ENCODE results near the gene NUDT3.

The NUDT3 gene

GRCh38 chr6:34385793-34386195, 6.7 kb downstream of the NUDT3 start:
- H3K79me2 ChIP-seq = peaks cover 74% of the 10 kb centered on the region
- no peaks in the 10 kb centered on the region for H3K36me3 ChIP-seq (ENCODE audit: control insufficient read depth, insufficient read depth, low read length)
- H3K9ac ChIP-seq = no peak overlapping the region
- no peak overlapping the region for H3K4me3 ChIP-seq (ENCODE audit: low read depth, low read length)
- H2AFZ ChIP-seq = no peak overlapping the region
- no peak for TF ChIP-seq CTCF (IDR thresholded peaks at IDR 0.05)
- no peak overlapping the region for H3K27ac ChIP-seq
- H3K27me3 ChIP-seq (ENCODE audit: control insufficient read depth, insufficient read depth, low read length) = no peaks in the 10 kb centered on the region
- no peak overlapping the region for H3K4me2 ChIP-seq (ENCODE audit: low read length)
- no peaks in the 10 kb centered on the region for H3K9me3 ChIP-seq (ENCODE audit: control insufficient read depth, low read length)
- H3K4me1 ChIP-seq = peaks cover 7% of the 10 kb centered on the region

GRCh38 chr6:34384321-34385153, 7.9 kb downstream of the NUDT3 start:
- peaks cover 78% of the 10 kb centered on the region for H3K79me2 ChIP-seq
- H2AFZ ChIP-seq = no peak overlapping the region
- H3K36me3 ChIP-seq (ENCODE audit: control insufficient read depth, insufficient read depth, low read length) = no peaks in the 10 kb centered on the region
- H3K9ac ChIP-seq = no peak overlapping the region
- no peak overlapping the region for H3K4me3 ChIP-seq (ENCODE audit: low read depth, low read length)
- H3K4me2 ChIP-seq (ENCODE audit: low read length) = no peak overlapping the region
- no peaks in the 10 kb centered on the region for H3K9me3 ChIP-seq (ENCODE audit: control insufficient read depth, low read length)
- H3K27me3 ChIP-seq (ENCODE audit: control insufficient read depth, insufficient read depth, low read length) = no peaks in the 10 kb centered on the region
- H3K27ac ChIP-seq = no peak overlapping the region
- H3K4me1 ChIP-seq = peaks cover 7% of the 10 kb centered on the region
- TF ChIP-seq CTCF (IDR thresholded peaks at IDR 0.05) = no peak

GRCh38 chr6:34383656-34384320, 8.7 kb downstream of the NUDT3 start:
- H3K27me3 ChIP-seq (ENCODE audit: control insufficient read depth, insufficient read depth, low read length) = no peaks in the 10 kb centered on the region
- H3K9me3 ChIP-seq (ENCODE audit: control insufficient read depth, low read length) = no peaks in the 10 kb centered on the region
- no peak overlapping the region for H3K4me3 ChIP-seq (ENCODE audit: low read depth, low read length)
- no peak overlapping the region for H3K9ac ChIP-seq
- TF ChIP-seq CTCF (IDR thresholded peaks at IDR 0.05) = no peak
- H3K4me2 ChIP-seq (ENCODE audit: low read length) = no peak overlapping the region
- peaks cover 7% of the 10 kb centered on the region for H3K4me1 ChIP-seq
- H3K27ac ChIP-seq = peak overlapping the region; percentile 20
- no peaks in the 10 kb centered on the region for H3K36me3 ChIP-seq (ENCODE audit: control insufficient read depth, insufficient read depth, low read length)
- peaks cover 73% of the 10 kb centered on the region for H3K79me2 ChIP-seq
- no peak overlapping the region for H2AFZ ChIP-seq

GRCh38 chr6:34383161-34383631, 9.3 kb downstream of the NUDT3 start:
- no peak overlapping the region for H3K4me2 ChIP-seq (ENCODE audit: low read length)
- no peaks in the 10 kb centered on the region for H3K27me3 ChIP-seq (ENCODE audit: control insufficient read depth, insufficient read depth, low read length)
- H3K79me2 ChIP-seq = peaks cover 72% of the 10 kb centered on the region
- no peaks in the 10 kb centered on the region for H3K9me3 ChIP-seq (ENCODE audit: control insufficient read depth, low read length)
- no peak overlapping the region for H3K9ac ChIP-seq
- no peak for TF ChIP-seq CTCF (IDR thresholded peaks at IDR 0.05)
- peaks cover 7% of the 10 kb centered on the region for H3K4me1 ChIP-seq
- no peak overlapping the region for H3K4me3 ChIP-seq (ENCODE audit: low read depth, low read length)
- no peak overlapping the region for H3K27ac ChIP-seq
- no peaks in the 10 kb centered on the region for H3K36me3 ChIP-seq (ENCODE audit: control insufficient read depth, insufficient read depth, low read length)
- H2AFZ ChIP-seq = no peak overlapping the region
